Bronchial epithelial cell (primary cell): ENCODE measurements around the gene RUNX1. TPM values are rescaled to one million over a fixed set of nuclear protein-coding genes. Genes with fewer than 3 reads are reported as not detected.

Experiments used
- DNase-seq: peaks from one replicate; pipeline ENCODE4 v3.0.0-alpha.2; 2010; ENCODE audit warnings: low read depth
- FAIRE-seq: peaks from 2 replicates; lab custom pipeline; 2011; peaks lifted over from hg19 to GRCh38; lab: Jason Lieb, UNC
- H3K27me3 ChIP-seq: 2 replicates; pipeline ENCODE4 v1.5.1; 2011; ENCODE audit warnings: low read length; ENCODE audit not compliant: control insufficient read depth, insufficient read depth
- H3K36me3 ChIP-seq: 2 replicates; pipeline ENCODE4 v1.5.1; 2011; ENCODE audit warnings: low read length; ENCODE audit not compliant: control insufficient read depth, insufficient read depth
- H3K4me3 ChIP-seq: 2 replicates; pipeline ENCODE4 v1.5.1; 2011; ENCODE audit warnings: mild to moderate bottlenecking, low read depth, low read length, control low read depth
- CTCF ChIP-seq: IDR thresholded peaks from 2 replicates; pipeline ENCODE4 v1.5.1; 2011; ENCODE audit warnings: mild to moderate bottlenecking, moderate library complexity, low read length, control low read depth, inconsistent platforms; ENCODE audit not compliant: insufficient read depth, severe bottlenecking
- total RNA-seq: library from RNA; depleted of rRNA; stranded (reverse); fragments of >200 nt; gene quantifications from 2 replicates; pipeline ENCODE4 v1.2.1, GENCODE V29; 2014

Gene RUNX1
- total RNA-seq, 1 donor from 2014 or later, result 11.8 TPM

DNA sequence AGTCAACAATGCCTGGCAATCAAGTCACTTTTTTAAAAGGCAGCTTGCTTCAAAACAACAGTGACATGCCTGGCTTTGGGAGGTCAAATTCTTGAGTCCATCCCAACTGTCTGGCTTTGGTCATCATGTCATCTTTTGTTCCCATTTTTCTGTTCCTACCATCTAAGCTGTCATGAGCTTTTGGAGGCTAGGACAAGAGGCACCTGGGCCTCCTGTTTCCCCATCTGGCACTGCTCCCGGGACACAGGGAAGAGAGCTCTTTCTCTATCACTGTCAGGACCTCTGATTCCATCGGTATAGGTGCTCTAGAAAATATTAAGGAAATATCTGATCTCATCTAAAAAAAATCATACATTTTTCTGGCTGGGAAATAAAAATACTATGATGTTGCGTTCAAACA, 224.0 kb downstream of the RUNX1 start:
- peaks cover 22% of the 10 kb centered on the region for H3K36me3 ChIP-seq
- FAIRE-seq (no peak), DNase-seq (no peak)

DNA sequence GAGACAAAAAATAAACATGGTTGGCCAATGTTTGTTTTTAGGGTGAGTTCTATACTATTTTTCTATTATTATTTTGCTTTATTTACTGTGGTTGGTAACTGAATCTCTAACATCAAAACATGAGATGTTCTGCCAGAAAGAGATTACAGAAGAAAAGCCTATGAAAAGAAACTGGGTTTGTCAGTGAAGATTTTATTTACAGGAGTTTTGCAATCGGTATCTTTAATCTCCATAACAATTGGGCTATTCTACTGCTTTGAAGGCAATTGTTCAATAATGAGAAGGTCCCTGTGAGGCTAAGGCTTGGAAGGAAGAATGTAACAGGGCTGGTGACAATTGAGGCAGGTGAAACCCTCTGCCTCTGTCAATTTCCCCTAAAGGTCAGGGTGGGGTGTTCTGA, 224.8 kb downstream of the RUNX1 start:
- no peak for TF ChIP-seq CTCF
- H3K36me3 ChIP-seq, result peaks cover 20% of the 10 kb centered on the region
- DNase-seq, result no peak
- FAIRE-seq, result no peak
- H3K4me3 ChIP-seq, result no peak overlapping the region
- H3K27me3 ChIP-seq, result no peaks in the 10 kb centered on the region

More for the DNA sequence above, 224.0 kb downstream of the RUNX1 start:
- Histone ChIP-seq H3K27me3 (no peaks in the 10 kb centered on the region), H3K4me3 (no peak overlapping the region)
- no peak for TF ChIP-seq CTCF

GRCh38 chr21:34822942-34823341, 226.2 kb downstream of the RUNX1 start:
- DNase-seq, result peak; percentile 67
- H3K36me3 ChIP-seq, result peaks cover 18% of the 10 kb centered on the region
- TF ChIP-seq CTCF, result no peak
- no peaks in the 10 kb centered on the region for H3K27me3 ChIP-seq
- H3K4me3 ChIP-seq, result no peak overlapping the region
- peak; percentile 72 for FAIRE-seq

DNA sequence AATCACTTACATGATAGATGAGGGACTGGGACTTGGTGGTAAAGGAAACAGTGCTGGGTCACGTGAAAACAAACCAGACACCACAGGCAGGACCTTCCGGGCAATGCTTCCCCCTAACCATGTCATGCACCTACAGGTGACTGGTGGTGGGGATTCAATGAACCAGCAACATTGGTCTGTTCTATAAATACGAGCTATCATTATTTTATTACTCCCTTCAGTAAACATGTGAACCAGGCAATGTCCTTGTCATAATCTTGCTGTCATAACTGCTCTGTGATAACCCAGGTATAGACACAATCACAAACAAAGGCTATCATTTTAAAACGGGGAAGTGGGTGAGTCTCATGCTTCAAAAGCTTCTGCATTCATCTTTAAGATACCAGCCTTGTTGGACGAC, 226.9 kb downstream of the RUNX1 start:
- no peak overlapping the region for H3K4me3 ChIP-seq
- no peak for TF ChIP-seq CTCF
- no peak for FAIRE-seq
- DNase-seq, result no peak
- no peaks in the 10 kb centered on the region for H3K27me3 ChIP-seq
- peaks cover 11% of the 10 kb centered on the region for H3K36me3 ChIP-seq

GRCh38 chr21:34821717-34822116, 227.4 kb downstream of the RUNX1 start:
- Histone ChIP-seq H3K36me3 (peaks cover 11% of the 10 kb centered on the region), H3K4me3 (no peak overlapping the region), H3K27me3 (no peaks in the 10 kb centered on the region)
- TF ChIP-seq CTCF, result no peak
- DNase-seq (no peak), FAIRE-seq (no peak)

GRCh38 chr21:34820051-34820450, 229.1 kb downstream of the RUNX1 start:
- peak; percentile 66 for DNase-seq
- TF ChIP-seq CTCF, result no peak
- no peak for FAIRE-seq
- peaks cover 13% of the 10 kb centered on the region for H3K36me3 ChIP-seq
- no peak overlapping the region for H3K4me3 ChIP-seq
- no peaks in the 10 kb centered on the region for H3K27me3 ChIP-seq
